Right lobe of liver (tissue), 6 donors: ENCODE data around the gene KRT4. TPM values are rescaled to one million over a fixed set of nuclear protein-coding genes. Genes with fewer than 3 reads are reported as not detected.

Experiments
- ATAC-seq, 4 donors: fragments of 200-7000 bp; cut with Tn5 transposase; one replicate each; pipeline ENCODE4 v1.9.1; 2020; ENCODE audit warnings: mild to moderate bottlenecking in 4 of 4, moderate library complexity in 4 of 4
- DNase-seq, 3 donors: peaks; one replicate each; pipeline ENCODE4 v3.0.0-alpha.2; 2020
- H3K27ac ChIP-seq, 3 donors: fragments of 200-600 bp; one replicate each; pipeline ENCODE4 v1.8.0; 2022
- H3K27me3 ChIP-seq, 2 donors: fragments of 200-600 bp; one replicate each; pipeline ENCODE4 v1.8.0; 2022
- H3K36me3 ChIP-seq, 4 donors: fragments of 200-600 bp; sonication (generic) in 1 of 4; one replicate each; pipeline versions ENCODE4 v1.5.1 to v1.8.0; 2017 to 2022; ENCODE audit warnings: control low read depth in 1 of 4
- H3K4me1 ChIP-seq, 4 donors: fragments of 200-600 bp; sonication (generic) in 1 of 4; one replicate each; pipeline versions ENCODE4 v1.5.1 to v1.8.0; 2017 to 2022; ENCODE audit warnings: control low read depth in 1 of 4
- H3K4me3 ChIP-seq, 3 donors: fragments of 200-600 bp; one replicate each; pipeline ENCODE4 v1.8.0; 2022
- H3K9me3 ChIP-seq, 4 donors: fragments of 200-600 bp; sonication (generic) in 1 of 4; one replicate each; pipeline versions ENCODE4 v1.5.1 to v1.8.0; 2017 to 2022; ENCODE audit warnings: control low read depth in 1 of 4
- POLR2A ChIP-seq: fragments of 450-650 bp; IDR thresholded peaks from one replicate; pipeline ENCODE4 v1.6.1; 2017; ENCODE audit warnings: antibody characterized with exemption, mild to moderate bottlenecking
- WGBS: methylation state at CpG from one replicate; pipeline ENCODE4 v1.1.6; 2018; ENCODE audit warnings: low coverage, low lambda C conversion rate; ENCODE audit not compliant: insufficient coverage; ENCODE audit errors: missing lambda C conversion rate; 5-methylcytosine and 5-hydroxymethylcytosine counted together
- intact Hi-C, 2 donors: fragments of 100-400 bp; cut with DNase I; formaldehyde crosslinking; loops; one replicate each; pipeline versions ENCODE4 v1.11.2 to v1.14.1; 2022
- total RNA-seq, 6 experiments: library from RNA; depleted of rRNA in 2 of 6; stranded (reverse); fragments of >200 nt in 2 of 6; fragmentation: NEBNext Ultra II Directional in 3 of 6; extraction: Animal tissue kit (Norgen Biotek cat#: 25700) in 3 of 6; gene quantifications; one replicate each; pipeline versions ENCODE4 v1.1.0 to v1.2.4, GENCODE V29; 2016 to 2023
- TF ChIP-seq, protein P1 (sequence below), 4 donors: fragments of 200-600 bp in 3 of 4; fragments of 450-650 bp in 1 of 4; IDR thresholded peaks; one replicate each; pipeline versions ENCODE4 v1.5.1 to v1.8.0; 2016 to 2022; ENCODE audit warnings: antibody characterized with exemption in 4 of 4, mild to moderate bottlenecking in 2 of 4
- donor health status: DM: no; HTN: yes; CAD: no.
- donor health status: DM: no; HTN: no; CAD: no.
- donor health status: DM: no; HTN: no; CAD: no.
- donor health status: DM: no; HTN: yes; CAD: no.
- donor health status: DM: no; HTN: yes; CAD: no.

KRT4 gene
- total RNA-seq, 6 experiments from 2014 or later, result not detected

- intact Hi-C loops, result no loop called here
These were observed 24.1 kb upstream of the KRT4 start for GRCh38 chr12:52837781-52838608.

GRCh38 chr12:52837413-52837741 lies 23.5 kb upstream of the KRT4 start:
- DNase-seq (no peak), ATAC-seq (no peak)
- H3K36me3 ChIP-seq, result no peaks in the 10 kb centered on the region
- no peak overlapping the region for H3K27ac ChIP-seq
- no peaks in the 10 kb centered on the region for H3K4me1 ChIP-seq
- WGBS, result 47% methylated on average over 7 of the region's 9 CpGs
- no peaks in the 10 kb centered on the region for H3K27me3 ChIP-seq
- intact Hi-C loops, result no loop called here
- H3K4me3 ChIP-seq, result no peak overlapping the region
- TF ChIP-seq, protein P1, sequence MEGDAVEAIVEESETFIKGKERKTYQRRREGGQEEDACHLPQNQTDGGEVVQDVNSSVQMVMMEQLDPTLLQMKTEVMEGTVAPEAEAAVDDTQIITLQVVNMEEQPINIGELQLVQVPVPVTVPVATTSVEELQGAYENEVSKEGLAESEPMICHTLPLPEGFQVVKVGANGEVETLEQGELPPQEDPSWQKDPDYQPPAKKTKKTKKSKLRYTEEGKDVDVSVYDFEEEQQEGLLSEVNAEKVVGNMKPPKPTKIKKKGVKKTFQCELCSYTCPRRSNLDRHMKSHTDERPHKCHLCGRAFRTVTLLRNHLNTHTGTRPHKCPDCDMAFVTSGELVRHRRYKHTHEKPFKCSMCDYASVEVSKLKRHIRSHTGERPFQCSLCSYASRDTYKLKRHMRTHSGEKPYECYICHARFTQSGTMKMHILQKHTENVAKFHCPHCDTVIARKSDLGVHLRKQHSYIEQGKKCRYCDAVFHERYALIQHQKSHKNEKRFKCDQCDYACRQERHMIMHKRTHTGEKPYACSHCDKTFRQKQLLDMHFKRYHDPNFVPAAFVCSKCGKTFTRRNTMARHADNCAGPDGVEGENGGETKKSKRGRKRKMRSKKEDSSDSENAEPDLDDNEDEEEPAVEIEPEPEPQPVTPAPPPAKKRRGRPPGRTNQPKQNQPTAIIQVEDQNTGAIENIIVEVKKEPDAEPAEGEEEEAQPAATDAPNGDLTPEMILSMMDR (IDR thresholded peaks at IDR 0.05), result no peak
- no peak for TF ChIP-seq POLR2A
- no peaks in the 10 kb centered on the region for H3K9me3 ChIP-seq

More at GRCh38 chr12:52837781-52838608, 24.1 kb upstream of the KRT4 start:
- WGBS, result 64% methylated on average over 3 of the region's 6 CpGs
- Histone ChIP-seq H3K27me3 (no peaks in the 10 kb centered on the region), H3K27ac (no peak overlapping the region), H3K9me3 (no peaks in the 10 kb centered on the region), H3K36me3 (no peaks in the 10 kb centered on the region), H3K4me3 (no peak overlapping the region), H3K4me1 (no peaks in the 10 kb centered on the region)
- TF ChIP-seq, protein P1 (IDR thresholded peaks at IDR 0.05), result no peak
- no peak for TF ChIP-seq POLR2A
- DNase-seq (no peak), ATAC-seq (no peak)

- H3K9me3 ChIP-seq, result no peaks in the 10 kb centered on the region
- ATAC-seq (peak in 1 of 4 donors; percentile 8), DNase-seq (no peak)
- 65% methylated on average over 4 of the region's 9 CpGs for WGBS
- no peak for TF ChIP-seq POLR2A
- TF ChIP-seq, protein P1 (IDR thresholded peaks at IDR 0.05), result no peak
- H3K36me3 ChIP-seq, result no peaks in the 10 kb centered on the region
- H3K27ac ChIP-seq, result no peak overlapping the region
- H3K27me3 ChIP-seq, result no peaks in the 10 kb centered on the region
- no peak overlapping the region for H3K4me3 ChIP-seq
- no peaks in the 10 kb centered on the region for H3K4me1 ChIP-seq
- intact Hi-C loops, result no loop called here
These were observed 22.8 kb upstream of the KRT4 start for GRCh38 chr12:52836491-52837412.

GRCh38 chr12:52836042-52836466 lies 22.1 kb upstream of the KRT4 start:
- Histone ChIP-seq H3K27me3 (no peaks in the 10 kb centered on the region), H3K4me3 (no peak overlapping the region), H3K27ac (no peak overlapping the region), H3K4me1 (no peaks in the 10 kb centered on the region), H3K36me3 (no peaks in the 10 kb centered on the region), H3K9me3 (no peaks in the 10 kb centered on the region)
- ATAC-seq (no peak), DNase-seq (no peak)
- intact Hi-C loops, result no loop called here
- 56% methylated on average over 3 of the region's 7 CpGs for WGBS
- TF ChIP-seq, protein P1 (IDR thresholded peaks at IDR 0.05), result no peak
- TF ChIP-seq POLR2A, result no peak
